ENCODE results near the gene TXLNG. TPM values are rescaled to one million over a fixed set of nuclear protein-coding genes. Genes with fewer than 3 reads are reported as not detected.

Gene TXLNG
- total RNA-seq, 5 donors from 2014 or later (not counting 1 experiment from before 2014, with no cell fraction given), result 16.4 to 24.0 (median 17.9) TPM

- Histone ChIP-seq H3K4me3 (ENCODE audit: control insufficient read depth in 1 of 2, extremely low read depth in 1 of 2, low read length in 1 of 2) (no peak overlapping the region), H3K27me3 (replicated peaks in 1 of 2; ENCODE audit: control insufficient read depth in 2 of 2, extremely low read depth in 1 of 2, insufficient read depth in 2 of 2, low read length in 1 of 2) (no peaks in the 10 kb centered on the region), H3K9me3 (no peaks in the 10 kb centered on the region), H3K36me3 (ENCODE audit: control insufficient read depth in 2 of 2, extremely low read depth in 1 of 2, insufficient read depth in 1 of 2, low read length in 1 of 2) (peaks cover 0 to 19% of the 10 kb centered on the region in 2 donors), H3K27ac (ENCODE audit: low read length) (no peak overlapping the region), H3K4me1 (ENCODE audit: control insufficient read depth in 1 of 2, extremely low read depth in 1 of 2, insufficient read depth in 2 of 2, low read length in 2 of 2) (no peaks in the 10 kb centered on the region)
- H3K4me3 Mint-ChIP-seq, result no peak overlapping the region
- POLR2A ChIA-PET, result no interaction called here
- H3K27ac Mint-ChIP-seq, result peak overlapping the region in 1 of 2 donors; percentile 8
- peaks cover 0 to 2% (median 0%) of the 10 kb centered on the region in 3 donors for H3K4me1 Mint-ChIP-seq
- H3K27me3 Mint-ChIP-seq, result no peaks in the 10 kb centered on the region
- DNase-seq, result no peak
- H3K36me3 Mint-ChIP-seq, result peaks cover 16% of the 10 kb centered on the region
- ATAC-seq (replicated peaks in 1 of 4), result no peak
- no peaks in the 10 kb centered on the region for H3K9me3 Mint-ChIP-seq
- 80% methylated on average over 1 of the region's 6 CpGs for WGBS (ENCODE audit: insufficient coverage)
- CTCF ChIA-PET, result interaction anchor here in 1 of 2 donors (0.6 kb wide), 1 partner anchor 55 kb away, joined by 3 read pairs; no protein-coding TSS in a partner anchor
Measured at GRCh38 chrX:16828124-16828908, 42.0 kb downstream of the TXLNG start.

GRCh38 chrX:16832301-16832700 is 46.0 kb downstream of the TXLNG start:
- H3K27ac ChIP-seq (ENCODE audit: low read length), result no peak overlapping the region
- H3K27me3 Mint-ChIP-seq, result no peaks in the 10 kb centered on the region
- H3K27me3 ChIP-seq (replicated peaks in 1 of 2; ENCODE audit: control insufficient read depth in 2 of 2, extremely low read depth in 1 of 2, insufficient read depth in 2 of 2, low read length in 1 of 2), result no peaks in the 10 kb centered on the region
- H3K4me1 ChIP-seq (ENCODE audit: control insufficient read depth in 1 of 2, extremely low read depth in 1 of 2, insufficient read depth in 2 of 2, low read length in 2 of 2), result no peaks in the 10 kb centered on the region
- POLR2A ChIA-PET, result interaction anchor here in 1 of 2 donors (0.5 kb wide), 1 partner anchor 43 kb away, joined by 3 read pairs; no protein-coding TSS in a partner anchor
- no peak overlapping the region for H3K4me3 ChIP-seq (ENCODE audit: control insufficient read depth in 1 of 2, extremely low read depth in 1 of 2, low read length in 1 of 2)
- CTCF ChIA-PET, result interaction anchor here in 1 of 2 donors (1.0 kb wide), 1 partner anchor 24 kb away, joined by 3 read pairs; no protein-coding TSS in a partner anchor
- peaks cover 19% of the 10 kb centered on the region for H3K36me3 Mint-ChIP-seq
- WGBS (ENCODE audit: insufficient coverage), result no CpG with 5 or more reads among the region's 5 CpGs
- H3K27ac Mint-ChIP-seq, result peak overlapping the region in 1 of 2 donors; percentile 50
- H3K9me3 ChIP-seq, result no peaks in the 10 kb centered on the region
- no peaks in the 10 kb centered on the region for H3K9me3 Mint-ChIP-seq
- no peak for DNase-seq
- no peak overlapping the region for H3K4me3 Mint-ChIP-seq
- ATAC-seq (replicated peaks in 1 of 4), result no peak
- H3K36me3 ChIP-seq (ENCODE audit: control insufficient read depth in 2 of 2, extremely low read depth in 1 of 2, insufficient read depth in 1 of 2, low read length in 1 of 2), result peaks cover 0 to 25% of the 10 kb centered on the region in 2 donors
- peaks cover 0 to 2% (median 0%) of the 10 kb centered on the region in 3 donors for H3K4me1 Mint-ChIP-seq

GRCh38 chrX:16834806-16835205 is 48.5 kb downstream of the TXLNG start:
- H3K36me3 ChIP-seq (ENCODE audit: control insufficient read depth in 2 of 2, extremely low read depth in 1 of 2, insufficient read depth in 1 of 2, low read length in 1 of 2), result peaks cover 0 to 35% of the 10 kb centered on the region in 2 donors
- no peaks in the 10 kb centered on the region for H3K4me1 ChIP-seq (ENCODE audit: control insufficient read depth in 1 of 2, extremely low read depth in 1 of 2, insufficient read depth in 2 of 2, low read length in 2 of 2)
- Mint-ChIP-seq H3K36me3 (peaks cover 25% of the 10 kb centered on the region), H3K27ac (no peak overlapping the region), H3K4me3 (no peak overlapping the region), H3K9me3 (no peaks in the 10 kb centered on the region), H3K27me3 (no peaks in the 10 kb centered on the region), H3K4me1 (peaks cover 0 to 2% (median 0%) of the 10 kb centered on the region in 3 donors)
- H3K9me3 ChIP-seq, result no peaks in the 10 kb centered on the region
- H3K27ac ChIP-seq (ENCODE audit: low read length), result no peak overlapping the region
- ChIA-PET POLR2A (interaction anchor here in 1 of 2 donors (0.6 kb wide), 1 partner anchor 10 kb away, joined by 4 read pairs; no protein-coding TSS in a partner anchor), CTCF (interaction anchor here in 1 of 2 donors (0.6 kb wide), 1 partner anchor 14 kb away, joined by 3 read pairs; no protein-coding TSS in a partner anchor)
- H3K27me3 ChIP-seq (replicated peaks in 1 of 2; ENCODE audit: control insufficient read depth in 2 of 2, extremely low read depth in 1 of 2, insufficient read depth in 2 of 2, low read length in 1 of 2), result no peaks in the 10 kb centered on the region
- no peak for ATAC-seq (replicated peaks in 1 of 4)
- H3K4me3 ChIP-seq (ENCODE audit: control insufficient read depth in 1 of 2, extremely low read depth in 1 of 2, low read length in 1 of 2), result no peak overlapping the region
- no peak for DNase-seq
- no CpG with 5 or more reads among the region's 6 CpGs for WGBS (ENCODE audit: insufficient coverage)

GRCh38 chrX:16836371-16836770 is 50.1 kb downstream of the TXLNG start:
- no peak overlapping the region for H3K27ac Mint-ChIP-seq
- H3K4me1 Mint-ChIP-seq, result peaks cover 0 to 2% (median 0%) of the 10 kb centered on the region in 3 donors
- H3K27ac ChIP-seq (ENCODE audit: low read length), result no peak overlapping the region
- H3K4me3 Mint-ChIP-seq, result no peak overlapping the region
- ChIA-PET CTCF (no interaction called here), POLR2A (no interaction called here)
- DNase-seq (peak in 9 of 35 experiments; percentile 3 to 22 (median 9)), ATAC-seq (replicated peaks in 1 of 4) (peak in 2 of 4 experiments; percentile 50 to 51)
- H3K4me3 ChIP-seq (ENCODE audit: control insufficient read depth in 1 of 2, extremely low read depth in 1 of 2, low read length in 1 of 2), result no peak overlapping the region
- WGBS (ENCODE audit: insufficient coverage), result 87% methylated on average over 4 of the region's 9 CpGs
- no peaks in the 10 kb centered on the region for H3K9me3 ChIP-seq
- no peaks in the 10 kb centered on the region for H3K27me3 ChIP-seq (replicated peaks in 1 of 2; ENCODE audit: control insufficient read depth in 2 of 2, extremely low read depth in 1 of 2, insufficient read depth in 2 of 2, low read length in 1 of 2)
- H3K36me3 Mint-ChIP-seq, result peaks cover 25% of the 10 kb centered on the region
- no peaks in the 10 kb centered on the region for H3K27me3 Mint-ChIP-seq
- H3K36me3 ChIP-seq (ENCODE audit: control insufficient read depth in 2 of 2, extremely low read depth in 1 of 2, insufficient read depth in 1 of 2, low read length in 1 of 2), result peaks cover 0 to 43% of the 10 kb centered on the region in 2 donors
- H3K9me3 Mint-ChIP-seq, result no peaks in the 10 kb centered on the region
- H3K4me1 ChIP-seq (ENCODE audit: control insufficient read depth in 1 of 2, extremely low read depth in 1 of 2, insufficient read depth in 2 of 2, low read length in 2 of 2), result no peaks in the 10 kb centered on the region

- Histone ChIP-seq H3K9me3 (no peaks in the 10 kb centered on the region), H3K4me3 (ENCODE audit: control insufficient read depth in 1 of 2, extremely low read depth in 1 of 2, low read length in 1 of 2) (no peak overlapping the region), H3K27me3 (replicated peaks in 1 of 2; ENCODE audit: control insufficient read depth in 2 of 2, extremely low read depth in 1 of 2, insufficient read depth in 2 of 2, low read length in 1 of 2) (no peaks in the 10 kb centered on the region), H3K4me1 (ENCODE audit: control insufficient read depth in 1 of 2, extremely low read depth in 1 of 2, insufficient read depth in 2 of 2, low read length in 2 of 2) (no peaks in the 10 kb centered on the region), H3K27ac (ENCODE audit: low read length) (no peak overlapping the region), H3K36me3 (ENCODE audit: control insufficient read depth in 2 of 2, extremely low read depth in 1 of 2, insufficient read depth in 1 of 2, low read length in 1 of 2) (peaks cover 0 to 40% of the 10 kb centered on the region in 2 donors)
- no peak for DNase-seq
- ATAC-seq (replicated peaks in 1 of 4), result no peak
- Mint-ChIP-seq H3K27ac (peak overlapping the region in 1 of 2 donors; percentile 55), H3K9me3 (no peaks in the 10 kb centered on the region), H3K27me3 (no peaks in the 10 kb centered on the region), H3K4me3 (no peak overlapping the region), H3K36me3 (peaks cover 20% of the 10 kb centered on the region), H3K4me1 (peaks cover 0 to 5% (median 0%) of the 10 kb centered on the region in 3 donors)
- POLR2A ChIA-PET, result no interaction called here
- CTCF ChIA-PET, result interaction anchor here in 1 of 2 donors (0.5 to 1.0 kb wide), 2 partner anchors 98 to 207 kb away, joined by 3 to 4 read pairs; no protein-coding TSS in a partner anchor
- WGBS (ENCODE audit: insufficient coverage), result no CpG with 5 or more reads among the region's 11 CpGs
Measured at GRCh38 chrX:16838202-16839066, 52.2 kb downstream of the TXLNG start.
